GM19463 (cell line): ENCODE data around the gene CDKAL1.

Source experiments
- ATAC-seq: cut with Tn5 transposase; IDR thresholded peaks from one replicate; pipeline ENCODE4 v1.9.1; 2021; ENCODE audit warnings: mild to moderate bottlenecking, moderate library complexity; ENCODE audit not compliant: unreplicated experiment

The CDKAL1 gene

DNA sequence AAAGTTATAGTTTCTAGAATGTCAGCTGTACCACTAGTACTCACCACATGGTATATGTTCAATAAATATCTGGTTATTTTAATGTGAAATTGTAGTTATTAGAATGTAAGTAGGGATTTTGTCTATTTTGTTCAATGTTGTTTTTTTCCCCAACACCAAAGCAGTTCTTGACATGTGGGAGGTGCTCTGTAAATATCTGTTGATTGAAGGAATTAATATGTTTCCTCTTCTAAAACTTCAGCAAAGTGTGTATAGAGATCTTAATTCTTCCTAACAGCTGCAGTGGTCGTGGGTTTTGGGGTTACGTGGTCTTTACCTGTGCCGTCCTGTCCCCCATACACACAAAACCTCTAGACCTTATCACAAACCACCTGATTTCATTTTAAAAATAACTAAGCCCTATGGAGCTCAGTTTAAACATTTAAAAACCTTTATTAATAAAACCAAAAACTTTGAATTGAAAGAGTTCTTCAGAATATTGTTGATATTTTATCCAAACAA lies 587.4 kb downstream of the CDKAL1 start:
- ATAC-seq = no peak

- no peak for ATAC-seq
Measured at GRCh38 chr6:21123507-21124436, 589.5 kb downstream of the CDKAL1 start.

DNA sequence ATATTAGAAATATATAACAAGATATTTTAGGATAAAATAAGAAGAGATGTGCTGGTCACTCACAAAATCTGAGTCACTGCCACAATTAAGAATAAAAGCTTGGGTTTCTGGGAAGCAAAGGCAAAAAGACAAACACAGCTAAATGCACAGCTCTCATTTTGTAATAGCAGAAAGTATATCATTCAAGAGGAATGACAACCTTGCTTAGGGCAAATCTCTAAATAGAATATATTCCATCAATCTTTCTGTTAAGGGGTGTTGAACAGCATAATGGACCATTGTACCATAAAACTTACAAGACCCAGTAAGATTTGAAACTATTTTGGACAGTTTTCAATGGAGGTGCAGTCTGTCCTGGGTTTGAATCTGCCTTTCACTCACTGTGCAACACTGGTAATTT lies 594.3 kb downstream of the CDKAL1 start:
- no peak for ATAC-seq

GRCh38 chr6:21131406-21131805 lies 597.1 kb downstream of the CDKAL1 start:
- no peak for ATAC-seq

- no peak for ATAC-seq
Measured at GRCh38 chr6:21132446-21132845, 598.2 kb downstream of the CDKAL1 start.

DNA sequence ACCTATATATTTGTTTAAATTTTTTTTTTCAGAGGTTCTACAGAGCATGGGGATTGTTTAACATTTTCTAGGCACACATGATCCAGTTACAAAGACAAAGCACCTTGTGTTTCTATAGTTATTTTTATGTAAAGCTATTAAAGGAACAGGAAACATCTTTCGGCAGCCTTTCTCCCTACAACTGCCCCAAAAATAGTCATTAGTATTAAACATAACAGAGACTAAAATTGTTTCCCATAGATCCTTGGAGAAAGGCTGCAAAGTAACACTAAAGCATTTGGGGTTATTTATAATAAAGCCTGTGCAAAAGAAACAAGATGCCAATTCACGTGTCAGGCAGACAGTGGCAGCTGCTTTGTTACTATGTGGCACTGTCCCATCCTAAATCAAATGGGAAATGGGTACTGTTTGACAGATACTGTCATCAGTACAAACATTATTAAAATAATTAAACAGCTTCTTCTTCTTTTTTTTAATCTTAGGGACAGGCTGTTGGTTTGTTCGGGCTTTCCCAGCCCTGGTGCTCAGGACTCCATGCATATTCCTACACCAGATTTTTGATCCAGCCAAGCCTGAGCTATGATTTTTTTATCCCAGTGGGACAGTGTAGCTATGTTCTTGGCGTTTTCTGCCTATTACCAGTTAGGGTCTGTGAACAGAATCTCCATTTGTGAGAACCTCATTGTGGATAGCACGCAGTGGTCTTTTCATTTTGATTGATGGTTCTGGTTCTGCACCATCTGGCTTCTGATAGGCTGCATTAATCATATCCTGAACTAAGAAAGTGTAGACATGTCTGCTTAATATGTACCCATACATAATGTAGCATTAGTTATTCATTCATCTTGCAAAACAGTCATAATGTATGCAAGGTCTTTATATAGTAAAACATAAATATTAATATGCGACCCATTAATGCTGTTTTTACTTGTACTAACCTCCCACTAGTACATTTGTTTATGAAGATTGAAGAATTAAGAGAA lies 598.9 kb downstream of the CDKAL1 start:
- no peak for ATAC-seq

- ATAC-seq = no peak
Measured at GRCh38 chr6:21133901-21134300, 599.6 kb downstream of the CDKAL1 start.

DNA sequence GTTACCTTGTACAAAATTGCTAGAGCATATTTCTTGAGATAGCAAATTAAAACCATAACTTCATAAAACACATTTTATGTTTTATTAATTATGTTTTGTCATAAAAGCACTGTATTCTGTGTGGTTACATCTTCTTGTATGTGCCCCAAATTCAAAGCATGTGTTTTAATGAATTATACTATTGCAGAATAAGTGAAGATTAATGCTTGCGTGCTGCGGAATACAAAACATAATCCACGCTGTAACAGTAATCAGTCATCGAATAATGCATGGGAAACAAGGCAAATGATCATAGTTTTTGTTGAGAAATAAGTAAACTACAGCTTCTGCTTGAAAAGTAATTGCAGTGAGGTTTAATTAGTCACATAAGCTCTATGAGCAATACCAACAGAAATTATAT lies 600.1 kb downstream of the CDKAL1 start:
- ATAC-seq = no peak

- ATAC-seq = no peak
Measured at GRCh38 chr6:21135484-21136013, 601.3 kb downstream of the CDKAL1 start.

DNA sequence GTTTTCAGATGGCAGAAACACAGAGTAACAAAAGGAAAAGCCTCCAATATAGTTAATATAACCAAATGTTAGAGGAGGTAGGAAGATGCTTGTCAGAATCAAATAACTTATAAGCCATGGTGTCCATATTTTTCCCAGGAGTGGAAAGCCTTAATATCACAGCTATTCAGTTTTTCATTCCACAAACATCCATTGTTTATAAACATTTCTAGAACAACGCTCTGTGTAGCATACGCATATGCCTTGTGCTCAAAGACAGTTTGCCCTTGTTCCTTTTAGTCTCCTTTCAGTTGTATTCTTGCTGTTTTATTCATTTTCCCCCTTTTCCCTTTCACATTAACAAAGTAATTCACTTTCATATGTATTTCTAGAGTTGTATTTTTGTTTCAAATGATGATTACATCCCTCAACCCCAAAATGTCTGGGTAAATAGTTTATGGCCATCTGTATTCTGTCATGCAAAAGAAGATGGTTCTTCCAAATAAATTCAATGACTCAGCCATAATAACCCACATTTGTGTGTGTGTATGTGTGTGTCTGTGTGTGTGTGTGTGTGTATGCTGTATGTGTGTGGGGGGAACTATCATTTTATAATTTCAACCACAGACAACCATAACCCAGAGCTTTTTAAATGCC lies 603.6 kb downstream of the CDKAL1 start:
- no peak for ATAC-seq

DNA sequence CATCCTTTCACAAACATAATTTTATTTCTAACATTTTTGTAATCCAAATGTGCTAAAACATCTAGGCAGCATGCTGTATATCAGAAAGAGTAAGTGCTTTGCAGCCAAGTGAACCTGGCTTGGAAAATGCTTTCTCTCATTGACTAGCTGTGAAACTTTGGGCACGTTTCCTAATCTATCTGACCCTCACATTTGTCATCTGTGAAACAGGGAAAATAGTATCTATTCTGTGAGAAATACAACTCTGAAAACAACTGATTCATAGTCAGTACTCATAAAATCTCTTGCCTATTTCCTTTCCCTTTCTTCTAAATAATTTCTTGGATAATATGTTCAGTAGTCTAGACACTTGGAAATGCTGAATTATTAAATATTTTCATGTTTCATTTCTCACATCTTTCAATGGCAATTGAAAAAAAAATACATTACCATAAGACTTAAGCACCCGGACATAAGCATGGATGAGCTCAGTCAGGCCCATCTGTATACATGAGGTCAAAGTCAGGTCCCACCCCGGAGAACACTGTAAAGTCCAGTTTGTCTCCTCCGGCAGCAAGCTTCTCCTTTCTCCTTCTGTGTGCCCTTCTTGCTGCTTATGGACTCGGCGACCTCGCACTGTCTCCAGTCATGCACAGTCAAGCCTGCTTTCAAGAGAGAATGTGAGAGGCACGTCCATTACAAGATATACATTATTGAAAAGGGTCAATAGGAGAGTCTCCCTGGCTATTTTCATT lies 604.2 kb downstream of the CDKAL1 start:
- no peak for ATAC-seq

- no peak for ATAC-seq
Measured at GRCh38 chr6:21140966-21141365, 606.7 kb downstream of the CDKAL1 start.

DNA sequence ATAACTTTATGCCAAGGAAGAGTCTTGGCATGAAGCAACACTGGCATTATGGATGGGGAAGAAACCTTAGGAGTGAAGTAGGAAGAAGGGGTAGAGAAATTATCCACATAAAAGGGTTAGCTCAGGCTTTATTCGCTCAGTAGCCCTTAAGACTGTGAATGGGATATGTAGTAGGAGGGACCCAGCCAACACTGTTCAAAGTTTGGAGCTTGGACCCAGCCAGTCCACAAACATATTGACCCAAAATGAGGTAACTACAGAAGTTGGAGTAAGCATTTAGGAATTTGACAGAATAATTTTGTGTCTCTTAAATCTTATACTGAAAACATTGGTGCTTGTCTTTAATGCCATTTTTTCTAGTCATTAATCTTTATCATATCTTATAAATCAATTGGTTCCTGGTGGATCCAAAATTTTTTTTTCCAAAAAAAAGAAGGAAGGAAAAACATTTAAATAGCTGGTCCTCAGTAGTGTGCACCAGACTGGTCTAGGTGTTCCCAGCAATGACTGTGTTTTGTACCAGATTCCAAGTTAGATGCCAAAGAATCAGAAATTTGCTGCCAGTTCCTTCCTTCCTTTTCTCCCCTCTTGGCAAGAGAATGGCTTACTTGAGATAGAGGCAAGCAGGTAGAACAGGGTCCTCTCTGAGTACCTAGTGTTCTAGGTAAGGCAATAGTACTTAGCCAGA lies 607.5 kb downstream of the CDKAL1 start:
- ATAC-seq = no peak

DNA sequence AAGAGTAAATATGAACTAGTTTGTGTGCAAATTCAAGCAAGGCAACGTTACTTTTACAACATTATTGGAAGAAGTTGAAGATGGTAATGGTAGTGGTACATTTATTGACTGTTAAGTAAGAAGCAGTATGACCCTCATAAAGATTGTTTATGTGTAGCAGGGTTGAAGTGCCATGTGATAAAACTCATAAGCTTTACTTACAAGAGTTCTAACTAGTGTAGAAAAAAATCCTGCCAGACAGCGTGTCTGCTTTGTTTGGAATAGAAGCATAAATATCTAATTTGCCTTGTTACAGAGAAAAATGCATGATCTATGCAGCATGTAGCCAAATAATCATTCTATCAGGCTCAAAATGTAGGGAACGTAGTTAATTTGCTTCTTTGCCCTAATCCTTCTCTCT lies 608.5 kb downstream of the CDKAL1 start:
- no peak for ATAC-seq

GRCh38 chr6:21143645-21144044 lies 609.4 kb downstream of the CDKAL1 start:
- ATAC-seq = no peak

DNA sequence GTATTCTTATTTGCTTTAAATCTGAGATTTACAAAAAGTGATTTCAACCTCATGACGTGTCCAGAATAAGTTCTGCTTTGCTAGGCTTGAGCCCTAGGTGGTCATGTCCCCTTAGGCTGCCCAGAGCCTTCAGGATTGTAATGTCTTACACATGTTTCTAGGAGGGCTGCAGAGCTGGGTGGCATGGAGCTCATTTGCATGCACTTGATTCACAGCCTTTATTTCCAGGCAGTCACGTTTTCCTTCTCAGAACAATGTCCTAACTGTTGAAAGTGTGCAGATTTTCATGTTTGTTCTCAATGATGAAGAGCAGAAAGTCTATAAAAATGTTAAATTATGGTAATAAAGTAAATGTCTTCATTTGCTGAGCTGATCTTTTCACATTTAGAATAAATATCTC lies 610.7 kb downstream of the CDKAL1 start:
- no peak for ATAC-seq

DNA sequence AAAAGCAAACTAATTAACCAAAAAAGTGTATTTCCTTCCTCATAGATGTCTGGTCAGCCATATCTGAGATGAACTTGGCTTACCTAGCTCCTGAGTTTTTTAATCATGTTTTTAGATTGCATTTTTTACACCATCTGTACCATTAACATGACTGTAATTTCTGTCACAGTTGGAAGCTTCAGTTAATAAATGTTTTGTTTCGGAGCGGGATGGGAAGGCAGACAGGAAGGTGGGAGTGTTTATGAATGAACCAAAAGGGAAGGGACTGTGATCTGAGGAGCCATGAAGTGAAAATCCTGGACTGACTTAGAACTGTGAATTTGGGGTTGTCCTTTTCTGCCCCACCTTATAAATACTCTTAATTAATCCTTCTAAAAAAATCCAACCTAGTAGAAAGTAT lies 613.7 kb downstream of the CDKAL1 start:
- no peak for ATAC-seq

- ATAC-seq = no peak
Measured at GRCh38 chr6:21149470-21149869, 615.2 kb downstream of the CDKAL1 start.

DNA sequence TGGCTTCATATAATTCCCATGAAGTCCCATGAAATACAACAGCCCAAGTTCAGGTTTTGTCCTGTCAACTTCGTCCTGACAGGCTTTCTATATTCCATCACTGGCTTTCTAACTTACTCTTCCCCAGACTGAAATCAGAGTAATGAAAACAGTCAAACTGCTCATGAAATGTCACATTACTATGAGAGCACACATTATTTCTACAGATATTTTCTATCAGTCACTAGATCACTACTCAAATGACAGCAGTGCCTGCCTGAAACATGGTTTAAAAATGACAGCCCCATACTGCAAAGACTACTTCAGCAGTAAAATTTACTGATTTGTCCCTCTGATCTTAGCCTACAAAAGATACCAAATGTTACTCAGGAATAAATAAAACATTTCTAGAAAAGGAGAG lies 616.4 kb downstream of the CDKAL1 start:
- no peak for ATAC-seq
